Middle frontal gyrus (tissue), 1 donor: Measurements from ENCODE around the gene CCDC192.

ENCODE experiments used
- DNase-seq: peaks from one replicate; pipeline ENCODE4 v3.0.0-alpha.2; 2015; ENCODE audit warnings: low spot score; ENCODE audit errors: extremely low spot score

CCDC192 gene

DNA sequence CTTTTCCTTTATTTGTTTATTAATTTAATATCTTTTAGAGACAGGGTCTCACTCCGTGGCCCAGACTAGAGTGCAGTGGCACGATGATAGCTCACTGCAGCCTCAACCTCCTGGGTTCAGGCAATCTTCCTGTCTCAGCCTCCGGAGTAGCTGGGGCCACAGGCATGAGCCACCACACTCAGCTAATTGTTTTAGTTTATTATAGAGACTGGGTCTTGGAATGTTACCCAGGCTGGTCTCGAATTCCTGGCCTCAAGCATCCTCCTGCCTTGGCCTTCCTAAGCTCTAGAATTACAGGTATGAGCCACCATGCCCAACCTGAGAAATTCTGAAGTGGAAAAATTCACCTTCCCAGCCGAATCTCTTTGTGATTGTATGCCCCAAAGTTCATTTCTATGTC is 240.9 kb downstream of the CCDC192 start:
- no peak for DNase-seq

DNA sequence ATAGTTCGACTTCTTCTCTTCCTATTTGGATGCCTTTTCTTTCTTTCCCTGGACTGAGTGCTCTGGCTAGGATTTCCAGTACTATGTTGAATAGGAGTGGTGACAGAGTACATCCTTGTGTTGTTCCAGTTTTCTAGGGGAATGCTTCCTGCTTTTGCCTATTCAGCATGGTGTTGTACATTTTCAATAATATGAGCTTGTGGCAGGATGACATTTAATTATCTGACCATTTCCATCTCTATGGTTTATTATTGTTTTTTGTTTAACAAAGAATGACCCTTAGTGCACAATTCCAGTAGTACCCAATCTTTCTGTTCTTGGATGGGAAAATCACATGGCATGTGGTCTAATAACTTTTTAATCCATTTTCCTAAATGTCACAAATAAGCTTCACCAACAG is 244.8 kb downstream of the CCDC192 start:
- DNase-seq = no peak

DNA sequence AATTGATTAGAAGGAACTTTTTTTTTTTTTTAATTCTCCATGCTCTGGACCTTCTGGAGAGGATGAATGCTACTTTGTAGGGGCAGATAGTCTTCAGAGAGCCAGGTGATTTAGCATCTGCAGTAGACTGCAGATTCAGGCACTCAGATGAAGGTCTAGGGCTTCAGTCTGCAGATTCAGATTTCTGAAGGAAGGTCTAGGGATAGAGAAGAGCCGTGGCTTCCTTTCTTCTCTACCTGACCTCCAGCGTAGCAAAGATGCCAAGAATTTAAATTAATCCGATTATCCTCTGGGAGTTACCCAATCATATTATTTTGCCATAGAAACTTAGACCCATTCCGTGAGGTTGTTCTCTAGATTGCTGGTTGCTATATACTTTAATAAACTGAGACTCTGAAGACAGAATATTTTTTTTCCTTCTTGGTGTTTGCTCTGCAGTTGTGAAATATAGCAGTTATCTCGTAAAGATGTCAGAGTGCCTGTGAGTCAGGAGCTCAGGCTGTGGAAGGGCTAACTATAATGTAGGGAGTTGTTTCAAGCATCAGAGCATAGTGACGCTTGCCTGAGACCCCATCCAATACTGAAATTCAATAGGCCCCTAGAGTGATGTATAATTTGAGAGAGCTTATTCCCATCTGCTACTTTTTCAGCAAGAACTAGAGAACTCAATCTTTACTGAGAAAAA is 247.7 kb downstream of the CCDC192 start:
- no peak for DNase-seq

DNA sequence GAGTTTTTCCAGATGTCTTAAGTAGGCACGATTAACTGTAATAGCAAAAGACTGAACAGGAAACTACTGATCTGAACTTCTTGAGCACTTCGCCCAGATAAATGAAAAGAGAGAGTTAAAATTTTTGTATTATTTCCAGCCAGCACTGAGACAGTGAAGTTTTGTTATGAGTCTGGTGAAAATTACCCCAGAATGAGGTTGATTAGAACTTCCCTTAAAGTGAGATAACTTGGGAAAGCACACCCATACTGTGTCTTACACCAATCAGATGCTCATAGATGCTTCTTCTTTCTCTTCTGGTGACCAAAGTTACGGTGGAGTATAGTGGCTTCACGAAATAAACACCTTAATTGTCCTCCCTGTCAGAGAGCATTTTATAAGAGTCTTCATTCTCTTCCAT is 248.6 kb downstream of the CCDC192 start:
- DNase-seq = no peak

DNA sequence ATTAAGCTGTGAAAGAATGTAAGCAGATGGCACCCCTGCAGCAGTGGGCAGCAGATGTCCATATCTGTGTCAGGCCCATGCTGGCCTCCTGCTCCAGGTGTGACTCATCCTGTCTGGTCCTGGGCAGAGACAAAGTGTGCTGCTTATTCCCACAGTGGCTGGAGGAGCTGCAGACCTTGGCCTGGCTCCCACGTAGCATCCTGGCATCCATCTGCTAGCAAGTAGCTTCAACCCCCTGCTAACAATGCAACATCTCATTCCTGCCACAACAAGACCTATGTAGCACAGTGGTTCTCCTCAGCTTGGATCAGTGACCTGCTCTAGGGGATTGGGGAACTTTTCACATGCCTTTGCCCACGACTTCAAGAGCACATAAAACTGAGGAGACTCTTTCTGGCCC is 254.0 kb downstream of the CCDC192 start:
- no peak for DNase-seq

DNA sequence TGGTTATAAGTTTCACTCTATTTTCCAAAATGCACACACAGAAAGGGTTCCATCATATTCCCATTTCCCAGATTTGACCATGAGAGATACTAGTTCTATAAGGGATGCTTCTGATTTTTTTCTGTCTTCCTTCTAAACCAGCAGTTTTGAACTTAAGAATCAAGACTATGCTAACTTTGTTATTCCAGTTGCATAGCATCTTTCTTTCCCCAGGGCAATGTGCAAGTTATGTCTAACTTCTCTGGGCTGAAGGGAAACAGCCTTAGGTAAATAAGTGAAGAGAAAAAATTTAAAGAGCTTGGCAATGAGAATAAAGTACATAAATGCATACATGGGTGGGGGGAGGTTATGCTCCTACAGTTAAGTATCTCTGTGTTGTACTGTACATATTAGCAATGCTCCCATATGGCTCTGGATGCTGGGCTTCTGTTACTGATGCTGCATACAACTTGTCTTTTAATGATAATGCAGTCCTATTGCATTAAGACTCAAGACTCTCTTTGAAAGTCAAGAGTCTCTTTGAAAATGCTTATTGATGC is 254.6 kb downstream of the CCDC192 start:
- DNase-seq = no peak

DNA sequence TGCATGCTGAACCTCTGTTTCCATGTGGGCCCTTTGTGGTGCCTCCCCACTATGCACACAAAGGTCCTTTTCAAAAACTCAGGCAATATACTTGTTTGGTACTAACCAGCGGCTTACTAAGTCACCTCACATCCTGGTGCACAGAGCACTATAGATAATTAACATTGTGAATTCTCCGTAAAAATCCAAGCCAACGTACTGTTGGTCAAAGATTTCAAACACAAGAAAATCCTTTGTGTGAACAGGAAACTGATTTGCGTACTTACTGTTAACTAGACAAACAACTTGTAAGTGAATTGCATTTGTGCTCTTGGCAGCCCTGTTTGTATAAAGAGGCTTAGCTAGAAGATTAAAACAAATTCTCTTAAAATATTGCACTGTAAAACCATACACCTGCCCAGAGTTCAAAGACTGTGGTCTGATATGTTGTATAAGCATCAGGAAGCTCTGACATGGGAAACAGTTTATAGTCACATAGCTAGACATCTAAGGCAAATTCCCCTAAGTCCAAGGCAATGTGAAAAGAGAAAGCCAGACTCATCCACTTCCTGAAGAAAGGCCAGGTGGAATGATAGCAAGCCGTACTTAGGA is 255.3 kb downstream of the CCDC192 start:
- no peak for DNase-seq

DNA sequence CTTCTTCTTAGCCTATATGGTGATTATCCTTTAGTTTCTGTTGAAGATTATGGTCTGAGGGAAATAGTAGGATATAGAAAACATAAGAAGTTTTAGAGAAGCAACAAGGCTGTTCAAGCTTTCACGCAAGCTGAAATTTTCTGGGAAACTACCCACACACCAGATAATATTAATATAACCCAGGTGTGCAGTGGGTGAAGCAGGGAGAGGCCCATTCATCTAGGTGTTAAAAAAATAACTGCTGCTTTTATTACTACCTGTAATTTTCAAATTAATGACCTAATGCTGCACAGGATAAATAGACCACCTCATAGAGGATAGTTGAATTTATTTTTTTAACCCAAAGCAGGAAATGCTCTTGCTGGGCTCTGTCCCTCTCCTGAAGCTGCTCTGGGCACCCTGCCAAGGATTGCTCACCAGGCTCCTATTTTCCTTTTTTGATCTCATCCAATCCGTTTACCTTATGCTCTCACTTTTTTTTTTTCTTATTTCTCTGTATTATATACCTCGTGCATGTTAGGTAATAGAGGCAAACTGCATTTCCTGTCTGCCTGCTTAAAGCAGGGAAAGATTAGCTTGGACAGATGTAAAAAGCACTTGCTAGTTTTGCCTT is 256.1 kb downstream of the CCDC192 start:
- DNase-seq = no peak

DNA sequence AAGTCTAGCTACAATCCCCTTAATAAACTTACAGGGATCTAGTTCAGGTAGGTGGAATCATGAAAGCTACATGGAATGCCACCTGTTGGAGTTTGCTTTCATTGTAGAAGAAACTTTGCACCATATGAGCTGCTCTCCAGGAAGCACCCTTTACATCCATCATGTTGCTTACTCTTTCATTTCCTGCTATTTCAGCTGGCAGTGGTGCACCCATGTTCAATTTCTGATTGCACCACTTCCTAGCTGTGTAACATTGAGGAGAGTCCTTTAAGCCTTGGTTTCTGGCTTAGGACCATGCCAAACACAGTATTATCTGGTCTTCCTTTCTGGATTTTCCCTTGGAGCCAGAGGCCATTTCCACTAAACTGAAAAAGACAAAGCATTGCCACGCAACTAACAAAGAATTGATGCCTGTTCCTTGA is 257.1 kb downstream of the CCDC192 start:
- DNase-seq = no peak

DNA sequence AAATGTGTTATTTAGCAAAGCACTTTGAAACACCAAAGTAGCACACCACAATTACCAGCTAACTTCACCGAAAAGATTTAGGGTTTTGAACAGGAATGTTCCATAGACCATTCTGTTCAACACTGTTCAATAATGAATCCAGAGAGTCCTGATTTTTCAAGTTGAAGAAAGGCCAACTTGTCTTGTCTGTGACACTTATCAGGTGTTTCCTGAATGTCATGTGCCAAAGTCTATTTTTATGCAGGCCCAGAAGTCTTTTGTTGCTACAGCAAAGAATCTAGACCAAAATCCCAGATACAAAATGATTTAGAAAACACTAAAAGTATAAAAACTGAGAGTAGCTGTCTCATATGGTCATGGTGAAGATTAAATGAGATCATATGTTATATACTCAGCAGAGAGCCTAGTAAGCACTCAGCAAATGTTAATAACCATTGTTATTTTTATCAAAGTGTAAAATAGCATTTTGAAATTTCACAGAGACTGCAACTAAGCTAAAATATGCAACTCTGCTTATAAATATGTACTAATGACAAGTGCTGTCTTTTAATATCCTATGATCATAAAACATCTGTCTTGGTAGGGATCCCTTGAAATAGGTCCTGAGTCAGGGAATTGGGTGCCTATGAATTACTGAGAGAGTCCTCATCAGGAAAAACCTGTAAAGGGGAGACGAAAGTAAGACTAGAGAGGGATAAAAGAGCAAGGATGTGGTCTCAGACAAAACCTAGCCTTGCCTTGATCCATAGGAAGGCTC is 258.0 kb downstream of the CCDC192 start:
- DNase-seq = no peak

DNA sequence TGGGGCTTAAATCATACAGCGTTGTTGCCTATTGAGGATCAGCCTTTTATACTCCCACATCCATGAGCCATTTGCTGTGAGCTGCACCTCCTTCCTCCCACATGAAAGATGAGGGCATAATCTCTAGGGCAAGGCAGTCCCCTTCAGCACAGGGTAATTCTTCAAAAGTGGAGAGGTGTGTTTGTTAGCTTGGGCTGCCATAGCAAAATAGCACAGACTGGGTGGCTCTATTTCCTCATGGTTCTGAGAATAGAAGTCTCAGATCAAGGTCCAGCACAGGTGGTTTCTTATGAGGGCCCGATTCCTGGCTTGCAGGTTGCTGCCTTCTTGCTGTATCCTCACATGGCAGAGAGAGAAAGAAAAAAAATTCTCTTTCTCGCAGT is 258.6 kb downstream of the CCDC192 start:
- no peak for DNase-seq

DNA sequence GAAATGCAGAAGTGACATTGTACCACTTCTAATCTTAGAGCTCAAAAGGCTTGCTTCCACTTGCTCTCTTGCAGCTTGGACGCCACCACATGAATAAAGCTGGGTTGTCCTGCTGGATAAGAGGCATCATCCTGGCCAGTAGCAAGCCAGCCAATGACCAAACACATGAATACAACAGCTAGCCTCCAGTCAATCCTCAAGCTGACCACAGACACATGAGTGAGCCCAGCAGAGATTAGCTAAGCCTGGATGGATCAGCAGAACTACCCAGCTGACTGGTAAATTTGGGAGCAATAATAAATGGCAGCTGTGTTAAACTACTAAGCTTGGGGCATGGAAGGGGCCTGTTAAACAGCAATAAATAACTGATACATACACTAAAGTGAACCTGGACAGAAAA is 259.3 kb downstream of the CCDC192 start:
- DNase-seq = no peak

DNA sequence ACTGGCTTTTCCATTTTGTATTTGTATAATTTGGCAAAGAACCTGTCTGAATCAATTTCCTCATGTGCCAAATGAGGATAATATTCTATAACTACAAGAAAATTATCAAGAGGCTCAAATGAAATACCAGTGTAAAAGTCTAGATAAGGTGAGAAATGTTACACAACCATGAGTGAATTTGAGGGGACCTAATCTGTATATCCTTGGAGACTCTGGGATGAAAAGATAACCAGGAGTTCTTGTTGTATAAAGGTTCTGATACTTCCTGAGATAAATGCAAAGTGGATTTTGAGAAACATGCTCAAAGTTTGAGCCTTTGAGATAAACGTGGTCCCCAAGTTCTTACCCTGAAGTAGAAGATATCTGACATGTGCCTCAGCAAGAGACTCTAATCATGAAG is 260.0 kb downstream of the CCDC192 start:
- DNase-seq = no peak

DNA sequence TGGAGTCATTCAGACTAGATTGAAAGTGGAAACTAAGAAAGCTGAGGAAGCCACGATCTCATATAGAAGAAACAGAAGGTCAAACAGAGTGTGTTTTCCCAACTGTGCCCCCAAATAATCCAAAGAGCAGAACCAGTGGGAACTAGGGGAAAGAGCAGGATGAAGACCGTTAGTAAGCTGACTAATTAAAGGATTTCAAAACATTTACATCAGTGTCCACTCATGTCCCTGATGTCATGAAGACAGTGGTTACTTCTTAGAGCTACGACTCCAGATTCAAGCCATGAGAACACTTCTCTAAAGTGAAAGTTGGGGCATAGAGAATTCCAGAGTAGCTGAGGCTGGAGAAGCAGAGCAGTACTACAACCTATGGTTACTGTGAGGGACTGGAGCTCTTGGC is 260.7 kb downstream of the CCDC192 start:
- no peak for DNase-seq

DNA sequence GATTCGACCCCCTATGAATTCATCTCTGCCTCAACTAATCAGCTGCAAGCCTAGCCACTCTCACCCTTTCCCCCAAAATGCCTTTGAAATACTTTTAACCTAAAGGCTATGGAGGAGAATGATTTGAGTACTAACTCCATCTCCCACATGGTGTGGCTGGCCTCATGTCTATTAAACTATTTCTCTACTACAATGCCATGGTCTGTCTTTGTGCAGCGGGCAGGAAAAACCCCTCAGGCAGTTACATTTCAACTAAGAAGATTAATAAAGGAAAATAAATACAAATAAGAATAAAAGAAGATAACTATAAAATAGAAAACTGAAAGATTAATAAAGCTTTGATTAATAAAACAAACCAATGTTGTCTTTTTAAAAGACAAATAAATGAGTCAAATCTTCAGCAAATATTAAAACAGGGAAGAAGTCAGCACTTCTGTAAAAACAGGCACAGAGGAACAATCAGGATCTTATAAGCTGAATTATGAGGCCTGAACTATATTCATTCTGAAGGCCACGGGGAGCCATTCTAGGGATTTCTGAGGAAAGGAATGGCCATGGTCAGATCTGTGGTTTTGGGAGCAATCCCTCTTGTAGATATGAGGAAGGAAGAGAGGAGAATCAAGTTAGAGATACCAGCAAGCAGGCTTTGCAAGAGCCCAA is 264.3 kb downstream of the CCDC192 start:
- DNase-seq = no peak

DNA sequence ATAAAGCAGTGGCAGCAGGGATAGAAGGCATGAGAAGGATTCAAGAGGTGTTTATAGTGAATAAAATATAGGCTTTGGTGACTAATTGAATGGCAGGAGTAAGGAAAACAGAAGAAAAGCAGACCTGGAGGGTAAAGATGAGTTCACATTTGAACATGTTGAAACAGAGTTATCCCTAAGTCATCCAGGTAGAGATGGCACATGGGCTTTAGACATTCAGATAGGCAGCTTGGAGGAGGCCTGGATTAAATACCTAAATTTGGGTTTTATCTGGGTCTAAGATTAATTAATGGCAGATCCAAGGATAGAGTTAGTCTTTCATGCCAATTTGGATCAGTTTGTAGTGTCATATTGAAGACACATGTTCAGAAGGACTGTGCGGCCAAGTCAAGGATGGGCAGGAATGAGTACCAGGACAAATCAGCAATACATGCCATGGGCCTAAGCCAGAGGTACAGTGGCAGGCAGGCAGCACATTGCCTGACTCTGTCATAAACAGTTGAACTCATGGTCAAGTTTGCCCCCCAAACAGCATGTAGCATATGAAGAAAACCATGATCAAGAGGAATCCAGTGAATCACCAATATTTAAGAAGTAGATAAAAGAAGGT is 264.9 kb downstream of the CCDC192 start:
- no peak for DNase-seq

DNA sequence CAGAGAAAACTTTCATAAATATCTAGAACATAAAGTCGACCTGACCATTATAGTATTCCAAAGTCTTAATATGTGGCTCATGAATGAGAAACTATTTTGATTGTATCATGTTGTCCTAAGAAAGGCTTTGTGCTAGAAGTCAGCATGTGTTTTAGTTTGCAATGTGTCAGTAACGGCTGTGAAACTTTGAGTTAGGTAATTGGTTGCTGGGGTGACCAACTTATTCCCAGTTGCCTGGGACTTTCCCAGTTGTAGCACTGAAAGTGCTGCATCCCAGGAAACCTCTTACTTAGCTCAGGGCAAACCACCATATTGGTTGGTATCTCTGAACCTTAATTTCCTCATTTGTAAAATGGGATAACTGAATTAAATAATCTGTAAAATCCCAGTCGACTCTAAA is 265.8 kb downstream of the CCDC192 start:
- no peak for DNase-seq

DNA sequence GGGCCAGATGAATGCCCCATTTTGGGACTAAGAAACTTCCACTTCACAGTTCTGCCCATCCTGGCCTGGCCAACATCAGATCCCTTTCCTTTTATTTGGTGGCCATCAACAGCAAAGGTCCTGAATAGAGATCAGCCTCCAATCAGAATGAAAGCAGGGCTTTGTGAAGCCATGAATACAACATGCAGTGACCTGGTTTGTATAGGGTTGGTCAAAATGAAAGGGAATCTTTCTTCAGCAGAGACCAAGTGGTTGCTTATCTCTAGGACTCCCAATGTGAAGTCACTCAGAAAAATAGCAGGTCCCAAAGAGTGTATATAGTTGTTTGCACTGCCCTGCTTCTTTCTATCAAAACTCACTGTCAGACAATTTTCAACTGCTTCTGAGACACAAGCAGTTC is 266.5 kb downstream of the CCDC192 start:
- no peak for DNase-seq

DNA sequence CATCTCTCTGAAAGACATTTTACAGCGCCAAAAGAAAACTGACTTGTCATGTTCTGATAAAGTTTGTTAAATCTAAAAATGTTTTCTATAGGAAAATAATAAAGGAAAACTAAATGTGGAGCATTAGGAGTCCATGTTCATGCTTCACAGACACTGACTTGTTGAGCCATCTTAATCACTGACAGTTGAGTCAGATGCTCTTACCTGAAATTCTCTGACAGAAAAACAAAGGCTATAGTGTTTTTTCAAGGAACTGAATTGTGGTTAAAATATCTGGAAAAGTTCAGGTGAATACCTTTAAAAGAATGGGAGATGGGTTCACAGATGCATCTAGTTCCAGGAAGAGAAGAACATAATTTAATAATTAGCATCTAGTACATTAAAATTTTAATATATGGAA is 266.9 kb downstream of the CCDC192 start:
- no peak for DNase-seq

DNA sequence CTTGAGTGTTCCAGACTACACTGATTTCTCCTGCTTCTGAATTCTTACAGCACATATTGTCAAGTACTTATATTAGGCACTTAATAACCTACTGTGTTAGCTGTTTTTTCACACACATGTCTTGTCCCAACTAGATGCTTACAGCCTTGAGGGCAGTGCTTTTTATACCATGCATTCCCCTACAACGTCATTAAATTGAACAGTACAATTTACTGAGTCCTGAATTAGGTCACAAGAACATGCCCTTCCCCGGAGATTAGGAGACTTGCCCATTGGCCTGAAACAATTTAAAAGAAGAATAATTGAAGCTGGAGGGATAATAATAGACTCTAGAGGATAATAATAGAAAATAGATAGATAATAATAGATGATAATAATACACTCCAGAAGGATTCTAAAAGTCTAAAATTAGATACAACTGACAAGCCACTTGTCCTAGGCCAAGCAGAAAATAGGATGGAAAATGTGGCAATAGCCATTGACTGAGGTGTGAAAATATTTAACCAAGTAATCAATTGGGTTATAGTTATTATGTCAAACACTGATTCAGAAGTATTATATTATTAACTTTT is 267.7 kb downstream of the CCDC192 start:
- DNase-seq = no peak

DNA sequence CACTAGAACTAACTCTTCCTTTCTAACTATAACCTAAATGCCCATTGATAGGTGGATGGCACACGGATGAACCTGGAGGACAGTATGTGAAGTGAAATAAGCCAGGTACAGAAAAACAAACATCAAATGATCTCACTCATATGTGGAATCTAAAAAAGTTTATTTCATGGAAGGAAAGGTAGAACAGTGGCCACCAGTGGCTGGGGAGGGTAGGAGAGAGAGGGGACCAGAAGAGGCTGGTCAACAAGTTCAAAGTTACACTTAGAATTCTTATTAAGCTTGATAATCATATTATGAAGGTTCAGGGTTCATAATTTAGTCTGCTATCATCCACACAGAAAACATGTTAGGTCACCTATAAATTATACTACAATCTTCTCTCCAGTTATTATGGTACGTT is 272.8 kb downstream of the CCDC192 start:
- DNase-seq = no peak
